HG02885 (cell line): ENCODE data around the gene KRTAP5-1.

Source experiments
- ATAC-seq: cut with Tn5 transposase; IDR thresholded peaks from one replicate; pipeline ENCODE4 v1.9.1; 2021; ENCODE audit warnings: mild to moderate bottlenecking; ENCODE audit not compliant: unreplicated experiment, poor library complexity

KRTAP5-1 gene

GRCh38 chr11:1547467-1548098, 37.5 kb downstream of the KRTAP5-1 start:
- no peak for ATAC-seq

GRCh38 chr11:1546536-1547466, 38.3 kb downstream of the KRTAP5-1 start:
- ATAC-seq = no peak

- ATAC-seq = no peak
Measured at GRCh38 chr11:1546077-1546535, 39.0 kb downstream of the KRTAP5-1 start.

GRCh38 chr11:1545432-1545831, 39.7 kb downstream of the KRTAP5-1 start:
- ATAC-seq = no peak

- no peak for ATAC-seq
Measured at GRCh38 chr11:1544536-1544935, 40.5 kb downstream of the KRTAP5-1 start.

GRCh38 chr11:1543606-1544263, 41.3 kb downstream of the KRTAP5-1 start:
- ATAC-seq = no peak

- ATAC-seq = no peak
Measured at GRCh38 chr11:1542267-1542666, 42.8 kb downstream of the KRTAP5-1 start.

- ATAC-seq = no peak
Measured at GRCh38 chr11:1541474-1542204, 43.4 kb downstream of the KRTAP5-1 start.

GRCh38 chr11:1540074-1540473, 45.0 kb downstream of the KRTAP5-1 start:
- ATAC-seq = no peak

- ATAC-seq = no peak
Measured at GRCh38 chr11:1538153-1538552, 46.9 kb downstream of the KRTAP5-1 start.

- ATAC-seq = no peak
Measured at GRCh38 chr11:1536065-1536843, 48.8 kb downstream of the KRTAP5-1 start.

- ATAC-seq = no peak
Measured at GRCh38 chr11:1534682-1535081, 50.4 kb downstream of the KRTAP5-1 start.
